Liver (tissue), 9 donors: Measurements from ENCODE around the gene NDUFB11. TPM values are rescaled to one million over a fixed set of nuclear protein-coding genes. Genes with fewer than 3 reads are reported as not detected.
A peak's percentile ranks its signal among the peaks of the same experiment; 100 is the strongest.
"Not testable (repeated sequence)": the region's sequence is repeated elsewhere in the genome, so short reads cannot be mapped to it uniquely, and the experiment has no call there.

ENCODE experiments used
- DNase-seq: peaks from one replicate; pipeline ENCODE4 v3.0.0-alpha.2; 2017; ENCODE audit warnings: low spot score
- H3K27ac ChIP-seq, 2 donors: one replicate each; pipeline ENCODE4 v1.7.0; 2013; ENCODE audit warnings: inconsistent platforms in 2 of 2, low read length in 2 of 2, control low read depth in 1 of 2, low read depth in 1 of 2, mild to moderate bottlenecking in 1 of 2
- H3K27me3 ChIP-seq, 4 donors: one replicate each; pipeline versions ENCODE4 v1.6.1 to v1.7.0; 2013; ENCODE audit warnings: low read length in 3 of 4, inconsistent platforms in 1 of 4, mild to moderate bottlenecking in 1 of 4, moderate library complexity in 1 of 4; ENCODE audit not compliant: control insufficient read depth in 4 of 4, insufficient read depth in 4 of 4
- H3K36me3 ChIP-seq, 4 donors: one replicate each; pipeline versions ENCODE4 v1.6.1 to v1.7.0; 2013; ENCODE audit warnings: low read length in 3 of 4, mild to moderate bottlenecking in 3 of 4, low read depth in 1 of 4, moderate library complexity in 1 of 4; ENCODE audit not compliant: control insufficient read depth in 4 of 4, insufficient read depth in 3 of 4
- H3K4me1 ChIP-seq, 4 donors: one replicate each; pipeline versions ENCODE4 v1.6.1 to v1.7.0; 2013; ENCODE audit warnings: low read length in 3 of 4, mild to moderate bottlenecking in 3 of 4, moderate library complexity in 1 of 4; ENCODE audit not compliant: control insufficient read depth in 4 of 4, insufficient read depth in 4 of 4
- H3K4me3 ChIP-seq, 3 donors: one replicate each; pipeline versions ENCODE4 v1.6.1 to v1.7.0; 2013; ENCODE audit warnings: low read length in 3 of 3, control low read depth in 1 of 3, low read depth in 1 of 3, mild to moderate bottlenecking in 1 of 3
- H3K9ac ChIP-seq, 2 donors: one replicate each; pipeline ENCODE4 v1.7.0; 2013; ENCODE audit warnings: low read length in 2 of 2, mild to moderate bottlenecking in 2 of 2, moderate library complexity in 2 of 2, control low read depth in 1 of 2, low read depth in 1 of 2
- H3K9me3 ChIP-seq, 4 donors: one replicate each; pipeline versions ENCODE4 v1.6.1 to v1.7.0; 2013; ENCODE audit warnings: low read length in 3 of 4; ENCODE audit not compliant: control insufficient read depth in 4 of 4
- FOXA1 ChIP-seq: IDR thresholded peaks from 2 replicates; pipeline ENCODE4 v1.6.1; 2016; ENCODE audit warnings: antibody characterized with exemption
- FOXA2 ChIP-seq: IDR thresholded peaks from 2 replicates; pipeline ENCODE4 v1.6.1; 2016; ENCODE audit warnings: antibody characterized with exemption
- GABPA ChIP-seq, 2 donors: IDR thresholded peaks in 1 of 2; conservative IDR thresholded peaks in 1 of 2; 2 replicates each; pipeline ENCODE4 v1.6.1; 2016; ENCODE audit warnings: antibody characterized with exemption in 2 of 2, mild to moderate bottlenecking in 1 of 2, moderate library complexity in 1 of 2
- HNF4A ChIP-seq, 2 donors: conservative IDR thresholded peaks; 2 replicates each; pipeline ENCODE4 v1.6.1; 2016; ENCODE audit warnings: antibody characterized with exemption in 2 of 2, mild to moderate bottlenecking in 2 of 2
- RAD21 ChIP-seq, 2 donors: IDR thresholded peaks; 2 replicates each; pipeline ENCODE4 v1.6.1; 2016; ENCODE audit warnings: antibody characterized with exemption in 2 of 2, mild to moderate bottlenecking in 2 of 2
- SP1 ChIP-seq: IDR thresholded peaks from 2 replicates; pipeline ENCODE4 v1.6.1; 2018; ENCODE audit warnings: antibody characterized with exemption, mild to moderate bottlenecking
- WGBS: extraction: QIAGEN DNeasy Blood & Tissue Kit; methylation state at CpG from one replicate; pipeline ENCODE4 v1.1.7; 2013; 5-methylcytosine and 5-hydroxymethylcytosine counted together
- polyA plus RNA-seq, 2 donors: library from polyadenylated mRNA; stranded (reverse) in 1 of 2; unstranded in 1 of 2; fragments of 200-250 nt in 1 of 2; fragments of >200 nt in 1 of 2; fragmentation: Nextera tagmentation in 1 of 2; extraction: Ambion mirVana in 1 of 2; gene quantifications; one replicate each; pipeline versions ENCODE4 v1.2.1 to v1.2.3, GENCODE V29; 2013 to 2015
- total RNA-seq, 2 donors: library from RNA; depleted of rRNA; stranded (reverse); fragments of >200 nt; gene quantifications; one replicate each; pipeline ENCODE4 v1.2.3, GENCODE V29; 2014
- TF ChIP-seq, protein P1 (sequence below): IDR thresholded peaks from 2 replicates; pipeline ENCODE4 v1.6.1; 2016; ENCODE audit warnings: antibody characterized with exemption, mild to moderate bottlenecking
- TF ChIP-seq, protein P2 (sequence below): fragments of 150-350 bp; IDR thresholded peaks from 2 replicates; pipeline ENCODE4 v1.5.1; 2017; ENCODE audit warnings: improper control_type of control experiment, low read depth, low read length; ENCODE audit not compliant: missing input control
- donor health status: healthy.
- donor health status: healthy.
- donor health status: healthy.
- donor health status: healthy.
- donor health status: healthy.

Gene NDUFB11
- total and polyA plus RNA-seq, 4 donors, result 23.6 to 127 (median 66.5) TPM

DNA sequence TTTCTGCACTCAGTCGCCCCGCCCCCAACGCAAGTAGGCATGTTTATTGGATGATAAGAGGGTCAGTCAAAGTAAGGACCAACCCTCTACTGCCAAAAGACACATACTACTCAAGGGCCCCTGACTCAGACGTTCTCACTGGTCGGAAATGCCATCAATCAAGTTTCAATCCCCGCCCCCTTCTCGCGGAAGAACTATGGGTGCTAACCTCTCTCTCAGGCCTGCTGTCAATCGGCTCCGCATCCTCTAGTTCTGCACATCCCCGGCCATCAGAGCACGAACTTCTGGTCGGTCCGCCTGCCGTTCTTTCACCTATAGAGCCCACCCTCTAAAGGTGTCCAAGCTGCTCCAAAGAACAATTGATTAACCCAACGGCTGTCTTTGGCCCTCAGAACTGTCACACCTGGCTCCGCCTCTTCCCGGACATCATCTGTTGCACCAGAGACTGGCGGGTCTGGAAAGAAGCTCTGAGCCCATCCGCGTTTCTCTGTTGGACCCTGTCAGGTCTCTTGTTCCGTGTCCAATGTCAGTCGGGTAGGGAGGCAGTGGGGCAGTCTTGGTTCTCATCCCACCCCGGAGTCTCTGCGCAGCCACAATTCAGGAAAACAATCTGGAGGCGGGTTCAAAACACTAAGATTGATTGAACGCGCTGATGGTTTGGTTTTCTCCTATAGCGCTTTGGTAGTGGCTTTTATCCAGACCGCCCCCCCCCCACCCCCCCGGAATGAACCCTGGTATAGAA lies 15.2 kb downstream of the NDUFB11 start (continued):
- TF ChIP-seq, protein P1, sequence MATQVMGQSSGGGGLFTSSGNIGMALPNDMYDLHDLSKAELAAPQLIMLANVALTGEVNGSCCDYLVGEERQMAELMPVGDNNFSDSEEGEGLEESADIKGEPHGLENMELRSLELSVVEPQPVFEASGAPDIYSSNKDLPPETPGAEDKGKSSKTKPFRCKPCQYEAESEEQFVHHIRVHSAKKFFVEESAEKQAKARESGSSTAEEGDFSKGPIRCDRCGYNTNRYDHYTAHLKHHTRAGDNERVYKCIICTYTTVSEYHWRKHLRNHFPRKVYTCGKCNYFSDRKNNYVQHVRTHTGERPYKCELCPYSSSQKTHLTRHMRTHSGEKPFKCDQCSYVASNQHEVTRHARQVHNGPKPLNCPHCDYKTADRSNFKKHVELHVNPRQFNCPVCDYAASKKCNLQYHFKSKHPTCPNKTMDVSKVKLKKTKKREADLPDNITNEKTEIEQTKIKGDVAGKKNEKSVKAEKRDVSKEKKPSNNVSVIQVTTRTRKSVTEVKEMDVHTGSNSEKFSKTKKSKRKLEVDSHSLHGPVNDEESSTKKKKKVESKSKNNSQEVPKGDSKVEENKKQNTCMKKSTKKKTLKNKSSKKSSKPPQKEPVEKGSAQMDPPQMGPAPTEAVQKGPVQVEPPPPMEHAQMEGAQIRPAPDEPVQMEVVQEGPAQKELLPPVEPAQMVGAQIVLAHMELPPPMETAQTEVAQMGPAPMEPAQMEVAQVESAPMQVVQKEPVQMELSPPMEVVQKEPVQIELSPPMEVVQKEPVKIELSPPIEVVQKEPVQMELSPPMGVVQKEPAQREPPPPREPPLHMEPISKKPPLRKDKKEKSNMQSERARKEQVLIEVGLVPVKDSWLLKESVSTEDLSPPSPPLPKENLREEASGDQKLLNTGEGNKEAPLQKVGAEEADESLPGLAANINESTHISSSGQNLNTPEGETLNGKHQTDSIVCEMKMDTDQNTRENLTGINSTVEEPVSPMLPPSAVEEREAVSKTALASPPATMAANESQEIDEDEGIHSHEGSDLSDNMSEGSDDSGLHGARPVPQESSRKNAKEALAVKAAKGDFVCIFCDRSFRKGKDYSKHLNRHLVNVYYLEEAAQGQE, result no peak
- TF ChIP-seq FOXA1, result no peak
- TF ChIP-seq RAD21 (IDR thresholded peaks at IDR 0.05), result no peak
- TF ChIP-seq SP1, result peak; percentile 88
- TF ChIP-seq, protein P2, sequence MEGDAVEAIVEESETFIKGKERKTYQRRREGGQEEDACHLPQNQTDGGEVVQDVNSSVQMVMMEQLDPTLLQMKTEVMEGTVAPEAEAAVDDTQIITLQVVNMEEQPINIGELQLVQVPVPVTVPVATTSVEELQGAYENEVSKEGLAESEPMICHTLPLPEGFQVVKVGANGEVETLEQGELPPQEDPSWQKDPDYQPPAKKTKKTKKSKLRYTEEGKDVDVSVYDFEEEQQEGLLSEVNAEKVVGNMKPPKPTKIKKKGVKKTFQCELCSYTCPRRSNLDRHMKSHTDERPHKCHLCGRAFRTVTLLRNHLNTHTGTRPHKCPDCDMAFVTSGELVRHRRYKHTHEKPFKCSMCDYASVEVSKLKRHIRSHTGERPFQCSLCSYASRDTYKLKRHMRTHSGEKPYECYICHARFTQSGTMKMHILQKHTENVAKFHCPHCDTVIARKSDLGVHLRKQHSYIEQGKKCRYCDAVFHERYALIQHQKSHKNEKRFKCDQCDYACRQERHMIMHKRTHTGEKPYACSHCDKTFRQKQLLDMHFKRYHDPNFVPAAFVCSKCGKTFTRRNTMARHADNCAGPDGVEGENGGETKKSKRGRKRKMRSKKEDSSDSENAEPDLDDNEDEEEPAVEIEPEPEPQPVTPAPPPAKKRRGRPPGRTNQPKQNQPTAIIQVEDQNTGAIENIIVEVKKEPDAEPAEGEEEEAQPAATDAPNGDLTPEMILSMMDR, result no peak

DNA sequence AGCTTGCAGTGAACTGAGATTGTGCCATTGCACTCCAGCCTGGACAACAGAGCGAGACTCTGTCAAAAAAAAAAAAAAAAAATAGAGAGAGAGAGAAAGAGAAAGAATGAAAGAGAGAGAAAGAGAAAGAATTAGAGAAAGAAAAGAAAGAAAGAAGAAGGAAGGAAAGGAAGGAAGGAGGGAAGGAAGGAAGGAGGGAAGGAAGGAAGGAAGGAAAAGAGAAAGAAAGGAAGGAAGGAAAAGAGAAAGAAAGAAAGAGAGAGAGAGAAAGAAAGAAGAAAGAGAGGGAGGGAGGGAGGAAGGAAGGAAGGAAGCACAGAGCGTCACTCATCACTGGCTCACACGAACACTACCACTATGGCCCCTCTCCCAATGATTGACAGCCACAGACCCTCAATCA lies 20.0 kb downstream of the NDUFB11 start:
- H3K4me1 ChIP-seq, H3K9me3 ChIP-seq, H3K36me3 ChIP-seq, H3K27me3 ChIP-seq, DNase-seq, H3K4me3 ChIP-seq, H3K9ac ChIP-seq, H3K27ac ChIP-seq: not testable (repeated sequence)
- WGBS, result 91% methylated on average over 3 of the region's 3 CpGs

DNA sequence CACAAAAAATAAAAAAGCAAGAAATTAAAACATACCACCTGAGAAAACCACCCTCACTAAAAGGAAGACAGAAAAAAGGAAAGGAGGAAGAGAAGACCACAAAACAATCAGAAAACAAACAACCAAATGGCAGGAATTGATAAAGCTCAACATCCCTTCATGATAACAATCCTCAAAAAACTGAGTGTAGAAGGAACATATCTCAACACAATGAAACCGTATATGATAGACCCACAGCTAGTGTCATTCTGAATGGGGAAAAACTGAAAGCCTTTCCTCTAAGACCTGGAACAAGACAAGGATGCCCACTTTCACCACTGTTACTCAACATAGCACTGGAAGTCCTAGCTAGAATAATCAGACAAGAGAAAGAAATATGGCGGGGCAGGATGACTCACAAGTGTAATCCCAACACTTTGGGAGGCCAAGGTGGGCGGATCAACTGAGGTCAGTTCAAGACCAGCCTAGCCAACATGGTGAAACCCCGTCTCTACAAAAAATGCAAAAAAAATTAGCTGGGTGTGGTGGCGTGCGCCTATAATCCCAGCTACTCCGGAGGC lies 27.9 kb downstream of the NDUFB11 start:
- H3K27ac ChIP-seq, H3K9ac ChIP-seq, DNase-seq, H3K4me3 ChIP-seq, H3K4me1 ChIP-seq, H3K27me3 ChIP-seq, H3K9me3 ChIP-seq, H3K36me3 ChIP-seq: not testable (repeated sequence)
- 96% methylated on average over 7 of the region's 7 CpGs for WGBS

DNA sequence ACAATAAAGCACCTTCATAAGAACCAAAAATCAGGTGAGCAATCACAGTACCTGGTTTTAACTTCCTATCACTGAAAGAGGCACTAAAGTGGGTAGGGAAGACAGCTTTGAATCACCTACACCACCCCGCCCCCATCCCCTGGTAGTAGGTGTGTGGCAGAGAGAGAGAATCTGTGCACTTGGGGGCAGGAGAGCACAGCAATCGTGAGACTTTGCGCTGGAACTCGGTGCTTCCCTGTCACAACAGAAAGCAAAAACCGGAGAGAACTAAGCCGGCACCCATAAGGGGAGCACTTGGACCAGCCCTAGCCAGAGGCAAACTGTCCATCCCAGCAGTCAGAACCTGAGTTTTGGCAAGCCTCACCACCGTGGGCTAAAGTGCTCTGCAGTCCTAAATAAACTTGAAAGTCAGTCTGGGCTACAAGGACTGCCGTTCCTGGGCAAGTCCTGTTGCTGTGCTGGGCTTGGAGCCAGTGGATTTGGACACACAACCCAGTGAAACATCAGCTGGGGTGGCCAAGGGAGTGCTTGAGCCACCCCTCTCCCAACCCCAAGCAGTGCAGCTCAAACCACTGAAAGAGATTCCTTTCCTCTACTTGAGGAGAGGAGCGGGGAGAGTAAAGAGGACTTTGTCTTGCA lies 32.1 kb downstream of the NDUFB11 start:
- Histone ChIP-seq H3K36me3 (peaks cover 0 to 2% (median 0%) of the 10 kb centered on the region in 4 donors), H3K4me3 (no peak overlapping the region), H3K9me3 (no peaks in the 10 kb centered on the region), H3K9ac (no peak overlapping the region), H3K4me1 (no peaks in the 10 kb centered on the region), H3K27me3 (peaks cover 0 to 2% (median 0%) of the 10 kb centered on the region in 4 donors), H3K27ac (no peak overlapping the region)
- WGBS, result 57% methylated on average over 9 of the region's 9 CpGs
- DNase-seq, result no peak
- TF ChIP-seq RAD21 (IDR thresholded peaks at IDR 0.05) (peak; percentile 23 to 24), FOXA2 (no peak), GABPA (IDR thresholded peaks at IDR 0.05 in 1 of 2, conservative IDR thresholded peaks at IDR 0.05 in 1 of 2) (no peak), HNF4A (conservative IDR thresholded peaks at IDR 0.05) (peak; percentile 7 to 38)

DNA sequence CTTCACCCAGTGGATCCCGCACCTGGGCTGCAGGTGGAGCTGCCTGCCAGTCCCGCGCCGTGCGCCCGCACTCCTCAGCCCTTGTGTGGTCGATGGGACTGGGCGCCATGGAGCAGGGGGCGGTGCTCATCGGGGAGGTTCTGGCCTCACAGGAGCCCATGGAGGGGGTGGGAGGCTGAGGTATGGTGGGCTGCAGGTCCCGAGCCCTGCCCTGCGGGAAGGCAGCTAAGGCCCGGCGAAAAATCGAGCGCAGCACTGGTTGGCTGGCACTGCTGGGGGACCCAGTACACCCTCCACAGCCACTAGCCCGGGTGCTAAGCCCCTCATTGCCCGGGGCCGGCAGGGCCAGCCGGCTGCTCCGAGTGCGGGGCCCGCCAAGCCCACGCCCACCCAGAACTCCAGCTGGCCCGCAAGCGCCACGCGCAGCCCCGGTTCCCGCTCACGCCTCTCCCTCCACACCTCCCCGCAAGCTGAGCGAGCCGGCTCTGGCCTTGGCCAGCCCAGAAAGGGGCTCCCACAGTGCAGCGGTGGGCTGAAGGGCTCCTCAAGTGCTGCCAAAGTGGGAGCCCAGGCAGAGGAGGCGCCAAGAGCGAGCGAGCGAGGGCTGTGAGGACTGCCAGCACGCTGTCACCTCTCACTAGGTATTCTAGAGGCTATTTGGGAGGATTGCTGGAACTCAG lies 33.4 kb downstream of the NDUFB11 start:
- H3K4me1 ChIP-seq, H3K27me3 ChIP-seq, DNase-seq, H3K9ac ChIP-seq, H3K27ac ChIP-seq, H3K9me3 ChIP-seq, H3K4me3 ChIP-seq, H3K36me3 ChIP-seq: not testable (repeated sequence)
- 96% methylated on average over 39 of the region's 40 CpGs for WGBS
